Chondrocyte (in vitro differentiated cells): ENCODE measurements around the gene SIGLEC10. TPM values are rescaled to one million over a fixed set of nuclear protein-coding genes. Genes with fewer than 3 reads are reported as not detected.

Experiments
- DNase-seq: peaks from one replicate; pipeline ENCODE4 v3.0.0; 2021; ENCODE audit warnings: mixed read lengths, low spot score
- H3K27ac Mint-ChIP-seq: one replicate; pipeline ENCODE4 v1.8.0; 2021; ENCODE audit warnings: mild to moderate bottlenecking, moderate library complexity, mixed read lengths; ENCODE audit not compliant: unreplicated experiment
- H3K27me3 Mint-ChIP-seq: 2 replicates; pipeline ENCODE4 v1.8.0; 2021; ENCODE audit warnings: low read depth, mixed read lengths
- H3K36me3 Mint-ChIP-seq: 2 replicates; pipeline ENCODE4 v1.8.0; 2021; ENCODE audit warnings: low read depth, mixed read lengths
- H3K4me1 Mint-ChIP-seq: 2 replicates; pipeline ENCODE4 v1.8.0; 2021; ENCODE audit warnings: low read depth, mild to moderate bottlenecking, mixed read lengths
- H3K4me3 Mint-ChIP-seq: one replicate; pipeline ENCODE4 v1.8.0; 2021; ENCODE audit warnings: mild to moderate bottlenecking, moderate library complexity, mixed read lengths; ENCODE audit not compliant: unreplicated experiment
- H3K9me3 Mint-ChIP-seq: 2 replicates; pipeline ENCODE4 v1.8.0; 2021; ENCODE audit warnings: low read depth, mixed read lengths
- total RNA-seq: library from RNA; stranded (reverse); gene quantifications from 3 replicates; pipeline ENCODE4 v1.2.1, GENCODE V29; 2021
- TF ChIP-seq, protein P1 (sequence below): fragments of 200-600 bp; sonication (generic); IDR thresholded peaks from 2 replicates; pipeline ENCODE4 v1.5.0; 2021; ENCODE audit warnings: antibody characterized with exemption, mild to moderate bottlenecking, moderate library complexity

Gene SIGLEC10
- total RNA-seq, 1 donor from 2014 or later, result not detected

DNA sequence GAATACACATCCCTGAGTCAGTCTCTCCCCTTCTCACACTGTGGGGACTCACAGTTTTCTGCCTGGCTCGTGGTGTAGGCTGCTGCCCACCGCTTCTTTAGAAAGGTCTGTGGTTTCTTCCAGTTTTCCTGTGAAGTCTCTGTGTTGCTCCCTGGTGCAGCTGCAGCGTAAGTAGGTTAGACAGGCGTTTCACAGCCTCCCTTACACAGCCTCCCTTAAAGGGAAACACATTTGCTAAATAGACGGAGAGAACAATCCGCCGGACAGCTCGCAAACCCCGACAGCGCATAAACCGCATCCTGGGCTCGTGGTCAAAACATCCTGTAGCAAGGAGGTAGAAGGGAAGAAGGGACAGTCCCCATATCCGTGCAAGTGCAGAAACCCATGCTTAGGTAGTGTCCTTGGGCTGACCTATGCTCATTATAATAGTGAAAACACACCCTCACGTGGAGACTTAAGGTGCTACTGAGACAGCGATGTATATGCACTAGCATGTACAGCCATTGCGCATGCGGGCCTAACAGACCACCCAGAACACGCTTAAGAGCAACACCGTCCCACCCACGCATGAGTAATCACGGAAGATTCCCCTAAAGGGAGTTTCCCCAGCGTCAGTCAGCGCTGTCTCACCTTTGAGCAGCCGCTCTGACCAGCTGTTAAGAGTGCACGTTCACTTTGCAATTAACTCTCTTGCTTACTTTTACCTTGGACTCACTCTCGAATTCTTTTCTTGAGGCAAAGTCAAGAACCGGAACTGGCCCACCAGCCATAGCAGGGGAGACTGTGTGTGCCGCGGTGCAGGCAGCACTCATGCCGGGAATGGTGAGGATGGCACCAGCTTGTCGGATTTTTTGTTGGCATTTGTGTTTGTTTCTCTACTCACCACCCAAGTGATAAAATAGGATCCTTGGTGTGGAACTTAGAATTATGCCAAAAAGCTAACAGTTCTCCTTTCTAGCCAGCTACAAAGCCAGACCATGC lies 24.3 kb upstream of the SIGLEC10 start:
- TF ChIP-seq, protein P1, sequence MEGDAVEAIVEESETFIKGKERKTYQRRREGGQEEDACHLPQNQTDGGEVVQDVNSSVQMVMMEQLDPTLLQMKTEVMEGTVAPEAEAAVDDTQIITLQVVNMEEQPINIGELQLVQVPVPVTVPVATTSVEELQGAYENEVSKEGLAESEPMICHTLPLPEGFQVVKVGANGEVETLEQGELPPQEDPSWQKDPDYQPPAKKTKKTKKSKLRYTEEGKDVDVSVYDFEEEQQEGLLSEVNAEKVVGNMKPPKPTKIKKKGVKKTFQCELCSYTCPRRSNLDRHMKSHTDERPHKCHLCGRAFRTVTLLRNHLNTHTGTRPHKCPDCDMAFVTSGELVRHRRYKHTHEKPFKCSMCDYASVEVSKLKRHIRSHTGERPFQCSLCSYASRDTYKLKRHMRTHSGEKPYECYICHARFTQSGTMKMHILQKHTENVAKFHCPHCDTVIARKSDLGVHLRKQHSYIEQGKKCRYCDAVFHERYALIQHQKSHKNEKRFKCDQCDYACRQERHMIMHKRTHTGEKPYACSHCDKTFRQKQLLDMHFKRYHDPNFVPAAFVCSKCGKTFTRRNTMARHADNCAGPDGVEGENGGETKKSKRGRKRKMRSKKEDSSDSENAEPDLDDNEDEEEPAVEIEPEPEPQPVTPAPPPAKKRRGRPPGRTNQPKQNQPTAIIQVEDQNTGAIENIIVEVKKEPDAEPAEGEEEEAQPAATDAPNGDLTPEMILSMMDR, result no peak
- Mint-ChIP-seq H3K27ac (no peak overlapping the region), H3K36me3 (no peaks in the 10 kb centered on the region), H3K4me1 (no peaks in the 10 kb centered on the region), H3K9me3 (peaks cover under 1% of the 10 kb centered on the region), H3K4me3 (no peak overlapping the region), H3K27me3 (no peaks in the 10 kb centered on the region)
- DNase-seq, result no peak

DNA sequence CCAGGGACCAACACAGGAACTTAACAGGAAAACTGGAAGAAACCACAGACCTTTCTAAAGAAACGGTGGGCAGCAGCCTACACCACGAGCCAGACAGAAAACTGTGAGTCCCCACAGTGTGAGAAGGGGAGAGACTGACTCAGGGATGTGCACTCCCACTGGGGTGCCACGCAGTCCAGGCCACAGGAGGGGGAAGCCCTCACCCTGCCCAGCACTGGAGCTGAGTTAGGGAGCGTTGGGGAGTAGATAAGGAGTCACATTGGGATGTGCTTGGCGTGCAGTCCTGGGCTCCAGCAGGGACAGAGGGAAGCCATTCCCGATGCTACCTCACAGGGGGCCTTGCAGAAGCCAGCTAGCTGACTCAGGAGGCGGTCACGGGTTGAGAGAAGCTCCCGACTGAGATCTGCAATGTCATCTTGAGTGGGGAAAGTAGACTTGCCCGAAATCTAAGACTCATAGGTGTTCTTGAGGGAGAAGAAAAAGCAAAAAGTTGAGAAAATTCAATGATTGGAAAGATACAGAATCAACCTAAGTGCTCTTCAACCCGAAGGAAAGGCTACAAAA lies 23.5 kb upstream of the SIGLEC10 start:
- H3K4me1 Mint-ChIP-seq, result no peaks in the 10 kb centered on the region
- H3K27me3 Mint-ChIP-seq, result no peaks in the 10 kb centered on the region
- no peaks in the 10 kb centered on the region for H3K9me3 Mint-ChIP-seq
- no peaks in the 10 kb centered on the region for H3K36me3 Mint-ChIP-seq
- no peak overlapping the region for H3K4me3 Mint-ChIP-seq
- no peak for DNase-seq
- TF ChIP-seq, protein P1, result no peak
- no peak overlapping the region for H3K27ac Mint-ChIP-seq

DNA sequence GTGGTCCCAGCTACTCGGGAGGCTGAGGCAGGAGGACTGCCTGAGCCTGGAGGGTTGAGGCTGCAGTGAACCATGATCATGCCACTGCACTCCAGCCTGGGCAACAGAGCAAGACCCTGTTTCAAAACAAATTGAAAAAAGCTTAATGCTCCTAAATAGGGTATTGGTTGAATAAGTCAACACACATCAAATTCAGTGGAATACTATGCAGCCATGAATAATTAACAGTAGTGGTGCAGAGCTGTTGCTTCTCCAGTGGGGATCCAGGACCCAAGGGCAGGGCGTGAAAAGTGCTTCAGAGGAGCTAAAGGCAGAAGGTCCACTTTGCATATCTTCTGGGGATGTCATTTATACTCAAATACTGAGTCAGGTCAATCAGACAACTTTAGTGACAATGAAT lies 22.6 kb upstream of the SIGLEC10 start:
- Mint-ChIP-seq H3K9me3 (no peaks in the 10 kb centered on the region), H3K4me1 (no peaks in the 10 kb centered on the region), H3K36me3 (no peaks in the 10 kb centered on the region), H3K4me3 (no peak overlapping the region), H3K27ac (no peak overlapping the region), H3K27me3 (no peaks in the 10 kb centered on the region)
- no peak for DNase-seq
- TF ChIP-seq, protein P1, result no peak

DNA sequence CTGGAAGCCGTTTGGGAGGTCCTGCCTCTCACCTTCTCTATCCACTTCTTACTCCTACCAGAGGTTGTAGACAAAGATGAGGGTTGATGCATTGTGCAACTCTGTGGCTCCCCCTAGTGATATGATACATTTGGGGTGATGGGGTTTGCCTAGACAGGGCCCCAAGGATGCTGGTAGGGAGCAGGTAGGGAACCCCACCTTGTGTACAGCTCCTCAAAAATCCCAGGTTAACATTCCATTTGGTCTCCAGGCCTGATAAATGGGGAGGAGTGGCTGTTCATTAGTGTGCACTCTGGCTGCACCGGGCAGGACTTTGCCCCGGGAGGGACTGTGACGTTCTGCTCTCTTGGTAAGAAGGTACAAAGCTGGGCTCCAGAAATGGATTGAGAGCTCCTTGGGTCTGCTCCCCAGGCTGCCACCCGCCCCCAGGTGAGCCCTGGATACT lies 21.6 kb upstream of the SIGLEC10 start:
- H3K36me3 Mint-ChIP-seq, result no peaks in the 10 kb centered on the region
- no peak for DNase-seq
- H3K27ac Mint-ChIP-seq, result peak overlapping the region; percentile 12
- H3K27me3 Mint-ChIP-seq, result no peaks in the 10 kb centered on the region
- no peaks in the 10 kb centered on the region for H3K4me1 Mint-ChIP-seq
- H3K9me3 Mint-ChIP-seq, result no peaks in the 10 kb centered on the region
- TF ChIP-seq, protein P1, result peak; percentile 42
- H3K4me3 Mint-ChIP-seq, result no peak overlapping the region

DNA sequence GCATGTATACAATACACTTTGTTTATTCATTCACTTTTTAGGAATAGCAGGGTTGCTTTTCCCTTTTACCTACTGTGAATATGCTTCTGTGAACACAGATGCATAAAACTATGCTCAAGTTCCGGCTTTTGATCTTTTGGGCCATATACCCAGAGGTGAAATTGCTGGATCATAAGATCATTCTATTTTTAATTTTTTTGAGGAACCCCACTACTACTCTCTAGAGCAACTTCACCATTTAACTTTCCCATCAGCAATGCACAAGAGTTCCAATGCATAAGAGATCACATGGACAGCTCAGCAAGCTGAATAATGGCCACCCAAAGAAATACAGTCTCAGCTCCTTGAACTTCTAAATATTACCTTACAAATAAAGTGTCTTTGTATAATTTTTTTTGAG lies 17.0 kb upstream of the SIGLEC10 start:
- no peak overlapping the region for H3K27ac Mint-ChIP-seq
- no peak overlapping the region for H3K4me3 Mint-ChIP-seq
- TF ChIP-seq, protein P1, result no peak
- no peak for DNase-seq
- no peaks in the 10 kb centered on the region for H3K36me3 Mint-ChIP-seq
- H3K4me1 Mint-ChIP-seq, result no peaks in the 10 kb centered on the region
- no peaks in the 10 kb centered on the region for H3K9me3 Mint-ChIP-seq
- no peaks in the 10 kb centered on the region for H3K27me3 Mint-ChIP-seq
